ENCODE measurements around the gene EEF1AKMT2.
"Not testable (repeated sequence)": the region's sequence is repeated elsewhere in the genome, so short reads cannot be mapped to it uniquely, and the experiment has no call there.

The EEF1AKMT2 gene

GRCh38 chr10:124747745-124748144 is 43.9 kb downstream of the EEF1AKMT2 start:
- peaks cover 9% of the 10 kb centered on the region for H3K36me3 ChIP-seq (ENCODE audit: control insufficient read depth, low read length)
- TF ChIP-seq, protein P1, sequence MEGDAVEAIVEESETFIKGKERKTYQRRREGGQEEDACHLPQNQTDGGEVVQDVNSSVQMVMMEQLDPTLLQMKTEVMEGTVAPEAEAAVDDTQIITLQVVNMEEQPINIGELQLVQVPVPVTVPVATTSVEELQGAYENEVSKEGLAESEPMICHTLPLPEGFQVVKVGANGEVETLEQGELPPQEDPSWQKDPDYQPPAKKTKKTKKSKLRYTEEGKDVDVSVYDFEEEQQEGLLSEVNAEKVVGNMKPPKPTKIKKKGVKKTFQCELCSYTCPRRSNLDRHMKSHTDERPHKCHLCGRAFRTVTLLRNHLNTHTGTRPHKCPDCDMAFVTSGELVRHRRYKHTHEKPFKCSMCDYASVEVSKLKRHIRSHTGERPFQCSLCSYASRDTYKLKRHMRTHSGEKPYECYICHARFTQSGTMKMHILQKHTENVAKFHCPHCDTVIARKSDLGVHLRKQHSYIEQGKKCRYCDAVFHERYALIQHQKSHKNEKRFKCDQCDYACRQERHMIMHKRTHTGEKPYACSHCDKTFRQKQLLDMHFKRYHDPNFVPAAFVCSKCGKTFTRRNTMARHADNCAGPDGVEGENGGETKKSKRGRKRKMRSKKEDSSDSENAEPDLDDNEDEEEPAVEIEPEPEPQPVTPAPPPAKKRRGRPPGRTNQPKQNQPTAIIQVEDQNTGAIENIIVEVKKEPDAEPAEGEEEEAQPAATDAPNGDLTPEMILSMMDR (IDR thresholded peaks at IDR 0.05; ENCODE audit: low read depth, low read length, poor library complexity, severe bottlenecking) = no peak
- TF ChIP-seq EZH2phosphoT487 (IDR thresholded peaks at IDR 0.05; ENCODE audit: borderline replicate concordance, low read length) = no peak
- H3K79me2 ChIP-seq (ENCODE audit: control insufficient read depth, low read length) = peaks cover 10% of the 10 kb centered on the region
- no peaks in the 10 kb centered on the region for H4K20me1 ChIP-seq (ENCODE audit: control insufficient read depth, insufficient read depth, low read depth, low read length)
- no peaks in the 10 kb centered on the region for H3K27me3 ChIP-seq (ENCODE audit: control insufficient read depth, low read length)
- no peak overlapping the region for H3K4me2 ChIP-seq (ENCODE audit: low read length)
- H3F3A ChIP-seq (ENCODE audit: control insufficient read depth, insufficient read depth) = peaks cover 14% of the 10 kb centered on the region
- no peaks in the 10 kb centered on the region for H3K9me3 ChIP-seq (ENCODE audit: control insufficient read depth, insufficient read depth, low read length)
- H3K27ac ChIP-seq (ENCODE audit: low read depth, low read length) = no peak overlapping the region
- no peak overlapping the region for H3K4me3 ChIP-seq (ENCODE audit: low read length)
- H3K9me2 ChIP-seq (replicated peaks; ENCODE audit: control insufficient read depth, low read length) = no peaks in the 10 kb centered on the region
- H3K4me1 ChIP-seq (ENCODE audit: control insufficient read depth, low read length) = peaks cover 11% of the 10 kb centered on the region

DNA sequence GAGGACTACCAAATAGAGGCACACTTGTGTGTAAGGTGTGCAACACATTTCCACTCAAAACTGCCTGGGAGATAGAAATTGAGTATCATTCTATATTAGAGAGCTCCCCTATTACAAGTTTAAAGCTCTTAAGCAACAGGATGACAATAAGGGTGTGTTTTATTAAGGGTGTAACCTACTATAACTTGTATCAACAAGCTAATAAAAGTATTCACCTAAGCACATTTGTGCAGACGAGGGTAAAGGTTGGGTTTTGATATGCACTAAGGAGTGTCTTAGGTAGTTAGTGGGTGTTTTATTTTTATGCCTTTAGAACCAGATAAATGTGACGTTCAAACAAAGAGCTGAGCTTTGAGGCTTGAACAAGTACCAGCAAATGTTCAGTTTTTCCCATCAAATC is 44.7 kb downstream of the EEF1AKMT2 start:
- Histone ChIP-seq H3F3A (ENCODE audit: control insufficient read depth, insufficient read depth) (peaks cover 21% of the 10 kb centered on the region), H3K27me3 (ENCODE audit: control insufficient read depth, low read length) (no peaks in the 10 kb centered on the region), H3K4me2 (ENCODE audit: low read length) (no peak overlapping the region), H4K20me1 (ENCODE audit: control insufficient read depth, insufficient read depth, low read depth, low read length) (no peaks in the 10 kb centered on the region), H3K4me1 (ENCODE audit: control insufficient read depth, low read length) (peaks cover 18% of the 10 kb centered on the region), H3K27ac (ENCODE audit: low read depth, low read length) (no peak overlapping the region), H3K36me3 (ENCODE audit: control insufficient read depth, low read length) (peaks cover 9% of the 10 kb centered on the region), H3K79me2 (ENCODE audit: control insufficient read depth, low read length) (peaks cover 18% of the 10 kb centered on the region), H3K9me2 (replicated peaks; ENCODE audit: control insufficient read depth, low read length) (no peaks in the 10 kb centered on the region), H3K9me3 (ENCODE audit: control insufficient read depth, insufficient read depth, low read length) (no peaks in the 10 kb centered on the region), H3K4me3 (ENCODE audit: low read length) (no peak overlapping the region)
- TF ChIP-seq EZH2phosphoT487 (IDR thresholded peaks at IDR 0.05; ENCODE audit: borderline replicate concordance, low read length) = no peak
- TF ChIP-seq, protein P1 (IDR thresholded peaks at IDR 0.05; ENCODE audit: low read depth, low read length, poor library complexity, severe bottlenecking) = no peak

DNA sequence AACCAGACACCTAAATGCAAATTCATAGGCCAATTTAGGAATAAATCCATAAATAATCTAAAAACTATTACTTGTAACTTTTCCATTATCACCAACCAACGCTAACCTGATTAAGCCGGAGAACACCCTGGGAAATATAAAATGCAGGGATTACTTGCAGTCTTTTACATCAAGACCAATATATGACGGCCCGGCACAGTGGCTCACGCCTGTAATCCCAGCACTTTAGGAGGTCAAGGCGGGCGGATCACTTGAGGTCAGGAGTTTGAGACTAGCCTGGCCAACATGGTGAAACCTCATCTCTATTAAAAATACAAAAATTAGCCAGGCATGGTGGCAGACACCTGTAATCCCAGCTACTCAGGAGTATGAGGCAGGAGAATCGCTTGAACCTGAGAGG is 45.2 kb downstream of the EEF1AKMT2 start:
- not testable (repeated sequence) for H3K4me2 ChIP-seq (ENCODE audit: low read length); H3K27ac ChIP-seq (ENCODE audit: low read depth, low read length)

GRCh38 chr10:124745673-124746072 is 46.0 kb downstream of the EEF1AKMT2 start:
- TF ChIP-seq, protein P1 (IDR thresholded peaks at IDR 0.05; ENCODE audit: low read depth, low read length, poor library complexity, severe bottlenecking) = peak; percentile 61
- TF ChIP-seq EZH2phosphoT487 (IDR thresholded peaks at IDR 0.05; ENCODE audit: borderline replicate concordance, low read length) = no peak
- peak overlapping the region; percentile 69 for H3K4me2 ChIP-seq (ENCODE audit: low read length)
- H3K27ac ChIP-seq (ENCODE audit: low read depth, low read length) = no peak overlapping the region

More for the DNA sequence above, 45.2 kb downstream of the EEF1AKMT2 start:
- H3K27me3 ChIP-seq (ENCODE audit: control insufficient read depth, low read length); H3K9me3 ChIP-seq (ENCODE audit: control insufficient read depth, insufficient read depth, low read length); H3K36me3 ChIP-seq (ENCODE audit: control insufficient read depth, low read length); H4K20me1 ChIP-seq (ENCODE audit: control insufficient read depth, insufficient read depth, low read depth, low read length); H3K9me2 ChIP-seq (replicated peaks; ENCODE audit: control insufficient read depth, low read length); H3K4me3 ChIP-seq (ENCODE audit: low read length): not testable (repeated sequence)
- peaks cover 27% of the 10 kb centered on the region for H3F3A ChIP-seq (ENCODE audit: control insufficient read depth, insufficient read depth)
- H3K4me1 ChIP-seq (ENCODE audit: control insufficient read depth, low read length) = peaks cover 24% of the 10 kb centered on the region
- peaks cover 23% of the 10 kb centered on the region for H3K79me2 ChIP-seq (ENCODE audit: control insufficient read depth, low read length)

More at GRCh38 chr10:124745673-124746072, 46.0 kb downstream of the EEF1AKMT2 start:
- peaks cover 31% of the 10 kb centered on the region for H3K79me2 ChIP-seq (ENCODE audit: control insufficient read depth, low read length)
- H3K9me2 ChIP-seq (replicated peaks; ENCODE audit: control insufficient read depth, low read length) = no peaks in the 10 kb centered on the region
- H3K27me3 ChIP-seq (ENCODE audit: control insufficient read depth, low read length) = no peaks in the 10 kb centered on the region
- no peak overlapping the region for H3K4me3 ChIP-seq (ENCODE audit: low read length)
- H3K36me3 ChIP-seq (ENCODE audit: control insufficient read depth, low read length) = peaks cover 9% of the 10 kb centered on the region
- no peaks in the 10 kb centered on the region for H3K9me3 ChIP-seq (ENCODE audit: control insufficient read depth, insufficient read depth, low read length)
- peaks cover 32% of the 10 kb centered on the region for H3K4me1 ChIP-seq (ENCODE audit: control insufficient read depth, low read length)
- peaks cover 31% of the 10 kb centered on the region for H3F3A ChIP-seq (ENCODE audit: control insufficient read depth, insufficient read depth)
- H4K20me1 ChIP-seq (ENCODE audit: control insufficient read depth, insufficient read depth, low read depth, low read length) = 0 out of 2 replicates have a peak, but pooled peaks cover 3% of the 10 kb centered on the region
